ENCODE measurements around the gene CHCHD5.

The CHCHD5 gene

GRCh38 chr2:112618383-112618782 is 34.0 kb downstream of the CHCHD5 start:
- H3K4me3 ChIP-seq, result no peak overlapping the region
- H3K27ac ChIP-seq, result no peak overlapping the region

GRCh38 chr2:112621790-112622527 is 37.5 kb downstream of the CHCHD5 start:
- Histone ChIP-seq H3K27ac (peak overlapping the region in 8 of 21 experiments; percentile 14 to 76 (median 66)), H3K4me3 (peak overlapping the region in 2 of 7 experiments; percentile 3 to 17)

- Histone ChIP-seq H3K27ac (peak overlapping the region in 6 of 21 experiments; percentile 14 to 76 (median 66)), H3K4me3 (no peak overlapping the region)
Measured at GRCh38 chr2:112622528-112622849, 38.1 kb downstream of the CHCHD5 start.

GRCh38 chr2:112623913-112624777 is 39.7 kb downstream of the CHCHD5 start:
- peak overlapping the region in 10 of 21 experiments; percentile 10 to 80 (median 52) for H3K27ac ChIP-seq

GRCh38 chr2:112625474-112626114 is 41.2 kb downstream of the CHCHD5 start:
- Histone ChIP-seq H3K27ac (peak overlapping the region in 10 of 21 experiments; percentile 31 to 88 (median 80)), H3K4me3 (no peak overlapping the region)

More at GRCh38 chr2:112623913-112624777, 39.7 kb downstream of the CHCHD5 start:
- H3K4me3 ChIP-seq, result no peak overlapping the region

GRCh38 chr2:112626604-112627059 is 42.2 kb downstream of the CHCHD5 start:
- Histone ChIP-seq H3K27ac (peak overlapping the region in 20 of 21 experiments; percentile 5 to 88 (median 72)), H3K4me3 (peak overlapping the region in 1 of 7 experiments; percentile 13)

- peak overlapping the region in 1 of 7 experiments; percentile 13 for H3K4me3 ChIP-seq
Measured at GRCh38 chr2:112627060-112628040, 42.9 kb downstream of the CHCHD5 start.

GRCh38 chr2:112629224-112629623 is 44.8 kb downstream of the CHCHD5 start:
- H3K4me3 ChIP-seq, result no peak overlapping the region
- H3K27ac ChIP-seq, result peak overlapping the region in 2 of 21 experiments; percentile 80 to 81

More at GRCh38 chr2:112627060-112628040, 42.9 kb downstream of the CHCHD5 start:
- H3K27ac ChIP-seq, result peak overlapping the region in 20 of 21 experiments; percentile 5 to 88 (median 72)

- Histone ChIP-seq H3K27ac (peak overlapping the region in 7 of 21 experiments; percentile 43 to 81 (median 61)), H3K4me3 (no peak overlapping the region)
Measured at GRCh38 chr2:112629823-112630222, 45.4 kb downstream of the CHCHD5 start.

GRCh38 chr2:112630268-112630667 is 45.9 kb downstream of the CHCHD5 start:
- no peak overlapping the region for H3K4me3 ChIP-seq
- H3K27ac ChIP-seq, result peak overlapping the region in 13 of 21 experiments; percentile 26 to 81 (median 56)

- H3K27ac ChIP-seq, result peak overlapping the region in 2 of 21 experiments; percentile 1 to 51
- no peak overlapping the region for H3K4me3 ChIP-seq
Measured at GRCh38 chr2:112633708-112634107, 49.3 kb downstream of the CHCHD5 start.

- Histone ChIP-seq H3K27ac (peak overlapping the region in 4 of 21 experiments; percentile 16 to 51 (median 44)), H3K4me3 (no peak overlapping the region)
Measured at GRCh38 chr2:112634153-112634873, 49.9 kb downstream of the CHCHD5 start.

- H3K27ac ChIP-seq, result peak overlapping the region in 3 of 21 experiments; percentile 16 to 55 (median 51)
Measured at GRCh38 chr2:112634874-112635157, 50.4 kb downstream of the CHCHD5 start.

GRCh38 chr2:112636605-112637288 is 52.3 kb downstream of the CHCHD5 start:
- H3K4me3 ChIP-seq, result no peak overlapping the region
- H3K27ac ChIP-seq, result no peak overlapping the region

More at GRCh38 chr2:112634874-112635157, 50.4 kb downstream of the CHCHD5 start:
- no peak overlapping the region for H3K4me3 ChIP-seq

- Histone ChIP-seq H3K4me3 (no peak overlapping the region), H3K27ac (no peak overlapping the region)
Measured at GRCh38 chr2:112637289-112637660, 52.9 kb downstream of the CHCHD5 start.
